ENCODE measurements around the gene FAM200B.

FAM200B gene

GRCh38 chr4:15695729-15696128 is 14.1 kb downstream of the FAM200B start:
- H3K27ac ChIP-seq: no peak overlapping the region
- TF ChIP-seq CTCF (conservative IDR thresholded peaks at IDR 0.05) (no peak), ZFX (IDR thresholded peaks at IDR 0.05) (no peak)

- no peak for TF ChIP-seq CTCF (conservative IDR thresholded peaks at IDR 0.05)
- TF ChIP-seq ZFX (IDR thresholded peaks at IDR 0.05): no peak
- H3K27ac ChIP-seq: no peak overlapping the region
Observed at GRCh38 chr4:15696866-15697265, 15.2 kb downstream of the FAM200B start.

DNA sequence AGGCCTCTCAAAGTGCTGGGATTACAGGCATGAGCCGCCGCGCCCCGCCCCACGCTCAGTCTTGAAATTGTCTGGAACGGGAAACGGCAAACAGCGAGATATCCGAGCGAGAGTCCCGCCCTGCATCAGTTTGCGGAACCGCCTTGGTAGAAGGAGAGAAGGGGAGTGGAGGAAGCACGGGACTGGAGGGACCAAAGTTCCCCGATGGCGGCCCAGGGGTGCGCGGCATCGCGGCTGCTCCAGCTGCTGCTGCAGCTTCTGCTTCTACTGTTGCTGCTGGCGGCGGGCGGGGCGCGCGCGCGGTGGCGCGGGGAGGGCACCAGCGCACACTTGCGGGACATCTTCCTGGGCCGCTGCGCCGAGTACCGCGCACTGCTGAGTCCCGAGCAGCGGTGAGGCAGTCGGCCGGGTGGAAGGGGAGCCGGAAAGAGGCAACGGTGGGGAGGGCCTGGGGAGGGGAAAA is 21.3 kb downstream of the FAM200B start, which contains the start of gene BST1:
BST1 (plus strand) TSS at position 125 of the 463 bp plus-strand sequence; CDS start at position 205, 80 bp downstream.
- TF ChIP-seq CTCF (conservative IDR thresholded peaks at IDR 0.05) (no peak), ZFX (IDR thresholded peaks at IDR 0.05) (no peak)
- no peak within 1 kb of the TSS for H3K27ac ChIP-seq

DNA sequence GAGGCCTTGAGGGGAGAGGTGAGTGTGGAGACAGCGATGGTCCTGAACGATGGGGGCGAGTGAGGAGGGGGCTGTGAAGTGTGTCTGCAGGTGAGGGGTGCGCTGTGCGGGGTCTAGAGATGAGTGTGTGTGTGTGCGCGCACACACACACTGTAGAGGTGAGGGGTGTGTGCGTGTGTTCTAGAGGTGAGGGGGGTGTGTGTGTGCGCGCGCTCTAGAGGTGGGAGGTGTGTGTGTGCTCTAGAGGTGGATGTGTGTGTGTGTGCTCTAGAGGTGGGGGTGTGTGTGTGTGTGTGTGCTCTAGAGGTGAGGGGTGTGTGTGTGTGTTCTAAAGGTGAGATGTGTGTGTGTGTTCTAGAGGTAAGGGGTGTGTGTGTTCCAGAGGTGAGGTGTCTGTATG is 21.8 kb downstream of the FAM200B start:
- no peak for TF ChIP-seq ZFX (IDR thresholded peaks at IDR 0.05)
- TF ChIP-seq CTCF (conservative IDR thresholded peaks at IDR 0.05): no peak
- no peak overlapping the region for H3K27ac ChIP-seq

DNA sequence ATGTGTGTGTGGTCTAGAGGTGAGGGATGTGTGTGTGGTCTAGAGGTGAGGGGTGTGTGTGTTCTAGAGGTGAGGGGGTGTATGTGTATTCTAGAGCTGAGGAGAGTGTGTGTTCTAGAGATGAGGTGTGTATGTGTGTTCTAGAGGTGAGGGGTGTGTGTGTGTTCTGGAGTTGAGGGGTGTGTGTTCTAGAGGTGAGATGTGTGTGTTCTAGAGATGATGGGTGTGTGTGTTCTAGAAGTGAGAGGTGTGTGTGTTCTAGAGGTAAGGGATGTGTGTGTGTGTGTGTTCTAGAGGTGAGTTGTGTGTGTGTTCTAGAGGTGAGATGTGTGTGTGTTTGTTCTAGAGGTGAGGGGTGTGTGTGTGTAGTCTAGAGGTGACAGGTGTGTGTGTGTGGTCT is 22.5 kb downstream of the FAM200B start:
- TF ChIP-seq CTCF (conservative IDR thresholded peaks at IDR 0.05) (no peak), ZFX (IDR thresholded peaks at IDR 0.05) (no peak)
- no peak overlapping the region for H3K27ac ChIP-seq

DNA sequence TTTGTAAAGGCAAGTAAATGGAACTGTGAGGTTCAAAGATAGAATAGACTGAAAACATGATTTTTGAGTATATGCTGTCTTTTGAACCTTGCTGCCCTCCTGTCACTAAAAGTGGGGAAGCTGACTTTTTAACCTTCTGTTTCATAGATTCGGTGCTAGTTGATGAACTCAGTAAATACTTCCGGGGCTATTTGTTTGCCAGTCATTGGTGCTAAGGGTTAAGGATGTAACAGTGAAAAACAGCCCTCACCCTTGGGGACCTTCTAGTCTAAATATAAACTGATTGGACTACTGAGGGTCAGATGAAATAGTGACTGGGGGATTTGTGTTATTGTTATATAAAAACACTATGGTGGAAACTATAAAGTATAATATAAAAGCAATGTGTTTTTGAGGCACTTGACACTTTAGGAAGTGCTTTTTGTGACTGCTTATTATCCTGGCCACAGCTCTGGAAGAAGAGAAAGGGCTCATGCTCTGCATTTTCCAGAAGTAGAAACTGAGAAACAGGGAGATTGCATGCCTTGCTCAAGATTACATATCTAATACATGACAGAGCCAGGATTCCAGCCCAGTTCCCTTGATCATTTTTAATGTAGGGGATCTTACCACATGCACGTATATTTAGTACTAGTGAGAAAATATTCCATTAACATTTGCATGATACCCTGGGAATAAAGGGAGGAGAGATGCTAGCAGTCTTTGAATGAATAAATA is 25.2 kb downstream of the FAM200B start:
- H3K27ac ChIP-seq: no peak overlapping the region
- TF ChIP-seq CTCF (conservative IDR thresholded peaks at IDR 0.05): no peak
- TF ChIP-seq ZFX (IDR thresholded peaks at IDR 0.05): no peak

DNA sequence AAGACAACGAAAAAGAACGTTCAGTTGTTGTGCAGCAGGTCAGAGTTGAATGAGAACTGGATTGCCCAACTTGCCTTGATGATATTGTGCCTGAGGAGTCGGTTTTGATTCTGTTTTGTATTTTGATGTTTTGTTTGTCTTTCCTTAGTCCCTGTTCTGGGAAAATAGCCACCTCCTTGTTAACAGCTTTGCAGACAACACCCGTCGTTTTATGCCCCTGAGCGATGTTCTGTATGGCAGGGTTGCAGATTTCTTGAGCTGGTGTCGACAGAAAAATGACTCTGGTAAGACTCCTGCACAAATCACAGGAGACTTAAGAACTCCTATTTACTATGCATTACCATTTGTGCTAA is 25.7 kb downstream of the FAM200B start:
- H3K27ac ChIP-seq: no peak overlapping the region
- TF ChIP-seq CTCF (conservative IDR thresholded peaks at IDR 0.05): no peak
- no peak for TF ChIP-seq ZFX (IDR thresholded peaks at IDR 0.05)
